Activated gamma-delta T cell treated with anti-CD3 and anti-CD28 coated beads, Interleukin-2, amount 50 U/mL, for 16 hours (primary cell): ENCODE measurements around the gene HDAC4.
A peak's percentile ranks its signal among the peaks of the same experiment; 100 is the strongest.

Experiments used
- DNase-seq: peaks from one replicate; pipeline ENCODE4 v3.0.0-alpha.2; 2020; ENCODE audit warnings: low read depth

HDAC4 gene

DNA sequence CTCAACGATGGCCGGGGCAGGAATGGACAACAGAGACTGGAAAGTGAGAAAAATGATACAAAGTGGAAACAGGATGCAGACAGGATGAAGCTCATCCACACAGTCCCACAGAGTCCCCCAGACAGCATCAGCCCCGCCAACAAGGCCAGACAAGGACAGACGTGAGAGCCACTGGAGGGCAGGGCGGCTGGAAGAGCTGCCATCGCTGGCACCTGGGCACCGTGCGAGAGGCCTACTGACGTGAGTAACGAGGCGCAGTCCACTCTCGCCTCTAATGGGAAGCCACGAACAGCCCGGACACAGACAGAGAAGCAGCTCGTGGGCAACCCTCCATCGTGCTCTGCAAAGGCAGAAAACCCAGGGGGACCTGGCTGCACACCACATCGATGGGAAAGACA lies 17.1 kb downstream of the HDAC4 start:
- DNase-seq, result no peak

DNA sequence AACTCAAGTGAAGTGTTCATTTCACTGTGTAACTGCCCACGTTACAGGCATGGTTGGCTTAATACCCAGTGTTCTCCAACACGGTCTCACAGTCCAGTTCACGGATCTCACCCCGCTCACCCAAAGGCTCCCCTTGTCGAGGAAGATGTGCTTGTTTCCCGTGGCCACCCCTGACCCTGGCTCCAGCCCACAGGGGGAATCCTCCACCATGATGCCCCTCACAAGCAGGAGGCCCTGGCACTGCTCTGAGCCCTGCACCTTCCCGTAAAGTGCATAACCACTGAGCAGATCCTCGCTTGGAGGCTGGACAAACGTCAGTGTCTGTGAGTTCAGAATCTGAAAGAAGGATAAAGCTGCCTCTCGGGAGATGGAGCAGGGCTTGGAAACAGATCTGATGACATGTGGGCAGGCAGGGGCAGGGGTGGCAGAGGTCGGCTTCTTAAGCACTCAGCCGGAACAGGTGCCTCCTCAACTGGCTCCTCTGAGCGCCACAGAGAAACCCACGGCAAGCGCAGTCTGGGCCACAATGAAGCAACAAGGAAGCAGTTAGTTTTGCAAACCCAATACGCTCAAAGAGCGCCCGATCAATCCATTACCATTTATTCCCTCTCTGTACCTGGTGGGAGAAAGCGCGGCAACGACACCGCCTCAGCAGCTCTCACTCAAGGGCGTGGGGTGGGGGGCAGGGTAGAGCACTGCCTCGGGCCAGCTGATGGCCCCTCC lies 17.6 kb downstream of the HDAC4 start:
- no peak for DNase-seq

DNA sequence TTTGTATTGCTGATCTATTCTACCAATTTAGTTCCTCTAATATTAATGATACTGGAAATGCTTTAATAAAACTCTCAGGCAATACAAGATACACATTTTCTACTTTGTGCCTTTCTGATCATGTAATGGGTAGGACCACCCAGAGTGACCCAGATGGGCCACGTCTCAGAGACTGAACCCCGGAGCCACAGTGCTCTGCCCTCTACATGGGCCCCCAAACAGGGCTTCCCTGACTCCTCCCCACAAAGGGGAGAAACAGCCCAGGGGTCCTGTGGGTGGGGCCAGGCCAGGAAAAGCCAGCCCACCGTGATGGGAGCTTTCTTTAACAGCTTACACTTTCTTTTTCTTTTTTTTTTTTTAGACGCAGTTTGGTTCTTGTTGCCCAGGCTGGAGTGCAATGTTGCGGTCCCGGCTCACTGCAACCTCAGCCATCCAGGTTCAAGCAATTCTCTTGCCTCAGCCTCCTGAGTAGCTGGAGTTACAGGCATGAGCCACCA lies 18.4 kb downstream of the HDAC4 start:
- no peak for DNase-seq

DNA sequence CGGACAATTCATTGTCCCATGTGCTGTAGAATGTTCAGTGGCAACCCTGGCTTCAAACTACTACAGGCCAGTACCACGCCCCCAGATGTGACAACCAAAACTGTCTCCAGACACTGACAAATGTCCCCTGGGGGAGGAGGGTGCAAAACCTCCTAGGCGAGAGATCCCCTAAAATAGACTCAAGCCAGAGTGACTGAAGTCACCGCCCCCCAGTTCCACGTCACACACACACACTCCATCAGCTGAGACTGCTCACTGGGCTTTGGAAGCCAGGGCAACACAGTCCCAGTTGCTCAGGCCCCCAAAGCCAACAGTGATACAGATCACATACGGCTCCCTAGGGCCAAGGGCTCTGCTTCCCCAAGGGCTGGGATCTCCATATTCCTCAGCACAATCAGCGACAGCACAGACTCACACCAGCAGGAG lies 19.1 kb downstream of the HDAC4 start:
- no peak for DNase-seq

DNA sequence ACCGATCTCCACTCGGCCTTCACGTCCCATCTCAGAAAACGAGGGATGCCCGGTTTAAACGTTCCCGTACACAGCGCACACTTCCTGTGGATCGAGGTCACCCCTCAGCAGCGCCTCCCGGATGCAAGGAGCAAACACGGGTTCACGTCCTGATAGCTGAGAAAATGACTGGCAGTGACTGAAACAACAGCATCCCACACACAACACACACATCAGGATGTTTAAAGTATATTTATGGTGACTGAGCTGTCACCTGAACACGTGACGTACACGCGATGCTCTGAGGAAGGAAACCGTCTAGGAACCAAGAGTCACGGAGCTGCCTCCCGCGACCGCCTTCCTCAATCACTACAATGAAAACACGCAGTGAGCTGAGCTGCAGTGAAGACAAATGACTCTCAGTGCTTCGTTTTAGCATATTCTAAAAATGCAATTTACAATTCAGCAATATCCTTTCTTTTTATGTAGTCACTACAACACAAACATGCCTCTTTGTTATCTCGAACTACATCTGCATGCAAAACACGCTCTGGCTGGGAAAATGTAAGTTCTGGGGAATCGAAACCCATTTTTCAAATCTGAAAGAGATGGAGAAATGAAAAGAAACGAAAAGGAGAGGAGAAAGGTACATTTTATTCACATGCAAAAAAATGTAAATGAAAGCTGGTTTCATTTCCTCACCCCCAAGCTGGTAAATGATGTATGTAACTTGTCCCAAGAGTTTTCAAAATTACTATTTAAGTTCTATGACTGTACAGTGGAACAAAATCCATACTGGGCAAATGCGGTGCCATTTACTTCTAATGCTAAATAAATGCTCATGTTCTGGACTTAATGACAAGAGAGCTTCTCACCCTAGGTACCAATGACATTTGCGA lies 19.8 kb downstream of the HDAC4 start:
- DNase-seq, result peak; percentile 27

DNA sequence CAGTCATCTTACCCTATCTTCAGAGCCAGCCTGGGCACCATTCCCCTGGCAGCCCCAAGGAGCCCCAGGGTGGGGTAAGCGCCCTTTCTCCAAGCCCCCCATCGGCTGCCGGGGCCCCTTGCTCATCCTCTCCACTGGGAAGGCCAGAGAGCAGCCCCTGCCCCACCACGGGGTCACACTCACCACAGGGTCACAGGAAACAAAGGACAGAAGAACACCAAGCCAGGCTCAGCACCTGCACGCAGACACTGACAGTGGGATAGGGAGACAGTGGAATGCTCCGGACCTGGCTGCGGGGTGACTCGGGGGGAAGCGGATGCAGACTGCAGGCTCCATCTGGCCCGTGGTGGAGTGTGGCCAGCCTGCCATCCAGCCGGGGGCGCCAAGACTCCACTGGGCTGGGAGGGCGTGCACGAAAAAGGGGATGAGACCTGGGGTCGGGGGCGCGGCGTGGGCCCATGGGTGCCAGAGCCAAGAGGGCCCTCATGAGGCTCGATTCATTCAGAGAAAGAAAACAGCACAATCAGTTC lies 21.1 kb downstream of the HDAC4 start:
- no peak for DNase-seq

DNA sequence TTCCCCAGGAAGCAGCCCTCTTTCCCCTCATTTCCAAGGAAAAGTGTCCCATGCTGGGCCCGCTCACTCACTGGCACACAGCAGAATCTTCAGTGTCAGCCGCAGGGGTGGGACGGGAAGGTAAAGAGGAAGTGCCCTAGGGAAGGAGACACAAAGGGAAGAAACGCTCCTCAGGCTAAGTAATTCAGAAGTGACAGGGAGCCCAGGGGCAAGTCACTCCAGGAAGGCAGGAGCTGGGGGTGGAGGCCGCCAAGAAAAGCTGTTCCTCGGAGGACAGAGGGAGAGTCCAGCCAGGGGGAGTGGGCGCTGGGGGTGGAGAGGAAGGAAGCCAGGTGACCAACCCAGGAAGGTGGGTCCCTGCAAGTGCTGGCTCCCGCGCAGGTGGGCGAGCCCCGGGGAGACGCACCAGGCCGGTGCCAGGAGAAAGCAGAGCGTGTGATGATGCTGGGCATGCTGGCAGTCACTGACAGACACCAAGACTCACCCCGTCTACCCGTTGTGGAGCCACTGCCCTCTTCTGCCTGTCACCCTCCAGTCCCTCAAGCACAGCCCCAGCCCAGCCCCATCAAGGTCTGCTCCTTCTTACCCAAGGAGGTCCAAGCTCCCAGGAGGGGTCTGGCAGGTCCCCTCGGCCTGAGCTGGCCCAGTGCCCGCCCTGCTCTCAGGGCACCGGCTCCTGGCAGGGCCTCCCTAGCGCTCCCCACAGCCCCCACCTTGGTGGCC lies 21.7 kb downstream of the HDAC4 start:
- DNase-seq, result no peak

DNA sequence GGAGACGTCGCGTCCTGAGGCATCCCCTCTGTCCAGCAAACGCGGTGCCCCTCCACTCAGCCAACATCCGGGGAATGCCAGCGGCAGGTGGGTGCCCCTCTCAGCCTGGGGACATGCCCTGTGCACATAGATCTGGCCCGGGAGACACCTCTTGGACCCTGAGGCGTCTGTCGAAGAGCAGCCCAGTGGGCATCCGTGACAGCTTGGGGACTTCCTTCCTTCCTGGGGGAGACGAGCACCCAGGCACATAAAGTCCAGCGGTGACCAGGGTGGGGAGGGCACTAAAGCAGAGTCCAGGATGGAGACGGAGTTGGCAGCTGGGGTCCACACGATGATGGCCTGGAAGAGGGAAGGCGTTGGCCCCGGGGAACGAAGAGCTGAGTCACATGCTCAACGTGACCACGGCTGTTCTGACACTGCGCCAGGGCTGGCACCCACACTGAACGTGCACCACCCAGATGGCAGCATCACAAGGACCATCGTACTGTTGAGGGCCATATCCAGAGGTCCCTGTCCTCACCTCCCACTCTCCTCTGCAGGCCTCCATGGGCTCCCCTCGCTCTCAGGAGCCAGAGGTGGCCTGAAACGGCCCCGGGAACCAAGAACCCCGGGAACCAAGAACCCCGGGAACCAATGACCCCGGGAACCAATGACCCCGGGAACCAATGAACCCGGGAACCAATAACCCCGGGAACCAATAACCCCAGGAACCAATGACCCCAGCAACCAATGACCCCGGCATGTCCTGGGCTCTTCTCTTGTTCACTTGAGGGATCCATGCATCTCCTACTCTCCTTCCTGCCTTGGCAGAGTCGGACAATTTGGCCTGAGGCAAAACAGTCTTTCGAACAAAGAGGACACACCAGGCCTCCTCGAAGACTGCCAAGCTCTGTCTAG lies 22.6 kb downstream of the HDAC4 start:
- no peak for DNase-seq

DNA sequence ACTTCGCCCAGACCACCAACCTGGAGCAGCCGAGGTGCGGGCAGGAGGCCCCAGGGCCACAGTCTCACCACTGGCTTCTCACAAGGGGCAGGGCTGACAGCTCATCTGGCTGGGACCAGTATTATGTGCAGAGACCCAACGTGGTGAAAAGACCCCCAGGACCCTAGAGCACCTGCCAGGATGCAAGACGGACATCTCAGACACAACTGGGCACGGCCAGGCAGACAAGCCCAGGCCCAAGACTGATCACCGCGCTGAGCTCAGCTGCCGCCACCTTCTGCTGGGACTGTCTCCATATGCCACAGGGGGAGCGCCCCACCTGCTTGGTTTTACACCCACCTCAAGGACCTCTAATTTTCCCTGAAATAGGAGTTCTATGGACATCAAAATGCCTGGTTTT lies 23.2 kb downstream of the HDAC4 start:
- no peak for DNase-seq

DNA sequence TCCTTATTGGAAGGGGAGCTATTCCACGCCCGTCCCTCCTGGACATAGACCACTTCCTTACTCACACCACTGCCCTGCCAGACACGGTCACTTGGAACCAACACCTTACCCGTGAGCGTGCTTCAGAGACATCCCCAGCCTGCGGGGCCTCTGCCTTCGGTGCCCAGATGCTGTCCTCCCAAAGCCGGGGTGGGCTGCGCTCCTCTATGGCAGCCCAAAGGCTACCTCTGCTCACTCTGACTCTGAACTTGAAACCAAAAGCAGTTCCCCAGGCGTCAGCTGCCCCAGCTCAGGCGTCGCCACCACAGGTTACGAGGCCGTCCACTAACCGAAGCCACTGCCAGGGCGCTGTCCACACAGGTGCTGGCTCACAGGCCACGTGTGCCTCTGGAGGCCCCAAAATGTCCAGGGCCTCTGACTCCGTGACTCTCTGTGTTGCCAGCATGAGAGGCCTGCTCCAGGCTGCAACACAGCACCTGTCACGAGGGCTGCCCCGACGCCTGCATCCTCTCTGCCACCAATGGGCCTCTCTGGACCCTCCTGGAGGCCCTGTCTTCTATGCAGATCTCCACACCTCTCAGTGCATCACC lies 23.8 kb downstream of the HDAC4 start:
- no peak for DNase-seq

DNA sequence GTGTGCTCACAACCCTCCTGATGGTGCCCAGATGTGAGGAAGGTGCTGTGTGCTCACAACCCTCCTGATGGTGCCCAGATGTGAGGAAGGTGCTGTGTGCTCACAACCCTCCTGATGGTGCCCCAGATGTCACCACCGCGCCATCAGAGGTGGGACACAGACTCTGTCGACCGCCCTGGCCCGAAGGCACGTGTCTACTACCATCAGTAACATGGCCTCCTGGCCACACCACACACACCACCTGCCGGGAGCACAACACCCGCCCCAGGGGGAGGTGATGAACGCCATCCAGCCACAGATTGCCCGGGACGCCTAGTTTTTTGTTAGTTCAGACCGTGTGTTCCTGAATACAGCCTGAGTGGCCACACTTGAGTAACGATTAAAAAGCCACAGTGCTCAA lies 24.5 kb downstream of the HDAC4 start:
- no peak for DNase-seq

DNA sequence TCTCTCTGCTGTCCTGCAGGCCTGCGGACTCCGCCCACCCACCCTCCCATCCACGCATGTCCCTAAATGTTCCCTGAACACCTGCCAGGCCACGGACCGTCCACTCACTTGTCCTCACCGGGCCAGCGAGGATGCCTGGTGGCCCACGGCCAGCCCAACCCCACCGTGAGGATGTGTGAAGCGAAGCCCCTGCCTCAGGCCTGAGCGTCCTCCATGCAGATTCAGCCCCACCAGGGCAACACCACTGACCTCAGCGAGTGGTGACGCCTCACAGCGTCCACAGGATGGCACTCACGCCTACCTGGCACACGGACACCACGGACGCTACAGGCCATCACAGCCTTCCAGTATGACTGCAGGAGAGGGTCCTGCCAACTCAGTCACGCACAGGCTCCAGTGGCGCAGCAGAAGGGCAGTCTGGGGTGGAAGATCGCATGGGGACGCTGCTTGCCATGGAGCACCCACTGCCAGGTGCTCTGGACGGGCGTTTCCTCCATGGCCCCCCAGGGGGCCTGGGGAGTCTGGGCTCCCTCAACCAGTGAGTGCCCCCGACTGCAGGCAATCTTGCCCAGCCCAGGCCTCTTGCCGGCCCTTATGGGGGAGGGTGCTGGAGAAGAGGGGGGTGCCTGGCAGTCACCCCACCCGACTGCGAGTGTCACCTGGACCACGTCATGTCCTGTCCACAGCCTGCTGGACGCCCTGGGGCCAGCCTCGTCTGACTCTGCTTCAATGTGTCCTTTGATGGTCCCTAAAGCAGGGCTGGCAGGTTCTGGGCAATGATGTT lies 25.4 kb downstream of the HDAC4 start:
- no peak for DNase-seq

DNA sequence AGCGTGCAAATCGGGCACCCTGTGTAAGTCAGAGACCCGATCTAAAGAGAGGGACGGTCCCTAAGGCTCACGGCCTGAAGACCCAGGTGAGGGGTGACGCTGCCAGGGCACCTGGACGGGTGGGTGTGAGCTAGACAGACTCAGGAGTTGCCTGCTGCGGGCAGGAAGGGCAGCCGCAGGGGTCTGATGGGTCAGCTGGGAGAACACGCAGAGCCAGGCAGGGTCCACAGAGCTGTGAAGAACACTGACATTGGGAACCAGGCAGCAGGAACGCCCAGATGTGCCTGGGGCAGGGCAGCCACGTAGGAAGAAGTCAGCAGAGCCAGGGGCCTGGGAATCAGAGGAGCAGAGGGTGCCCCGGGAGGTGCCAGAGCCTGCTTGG lies 25.9 kb downstream of the HDAC4 start:
- no peak for DNase-seq

DNA sequence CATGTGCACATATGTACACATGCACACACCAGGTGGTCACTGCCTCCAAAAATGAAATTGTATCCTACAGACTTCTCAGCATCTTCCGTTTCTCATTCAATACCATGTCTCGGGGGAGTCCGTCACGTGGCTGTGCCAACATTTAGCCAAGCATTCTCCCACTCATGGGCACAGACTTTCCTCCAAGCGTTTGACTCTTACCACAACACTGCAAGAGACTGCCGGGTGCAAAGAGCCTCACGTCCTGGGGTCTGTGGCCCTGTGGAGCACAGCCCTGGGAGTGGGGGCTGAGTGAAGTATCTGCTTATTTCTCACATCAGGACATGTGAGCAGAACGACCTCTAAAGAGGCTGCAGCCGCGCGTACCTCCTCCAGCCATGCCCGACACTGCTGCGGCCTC lies 28.0 kb downstream of the HDAC4 start:
- DNase-seq, result no peak

DNA sequence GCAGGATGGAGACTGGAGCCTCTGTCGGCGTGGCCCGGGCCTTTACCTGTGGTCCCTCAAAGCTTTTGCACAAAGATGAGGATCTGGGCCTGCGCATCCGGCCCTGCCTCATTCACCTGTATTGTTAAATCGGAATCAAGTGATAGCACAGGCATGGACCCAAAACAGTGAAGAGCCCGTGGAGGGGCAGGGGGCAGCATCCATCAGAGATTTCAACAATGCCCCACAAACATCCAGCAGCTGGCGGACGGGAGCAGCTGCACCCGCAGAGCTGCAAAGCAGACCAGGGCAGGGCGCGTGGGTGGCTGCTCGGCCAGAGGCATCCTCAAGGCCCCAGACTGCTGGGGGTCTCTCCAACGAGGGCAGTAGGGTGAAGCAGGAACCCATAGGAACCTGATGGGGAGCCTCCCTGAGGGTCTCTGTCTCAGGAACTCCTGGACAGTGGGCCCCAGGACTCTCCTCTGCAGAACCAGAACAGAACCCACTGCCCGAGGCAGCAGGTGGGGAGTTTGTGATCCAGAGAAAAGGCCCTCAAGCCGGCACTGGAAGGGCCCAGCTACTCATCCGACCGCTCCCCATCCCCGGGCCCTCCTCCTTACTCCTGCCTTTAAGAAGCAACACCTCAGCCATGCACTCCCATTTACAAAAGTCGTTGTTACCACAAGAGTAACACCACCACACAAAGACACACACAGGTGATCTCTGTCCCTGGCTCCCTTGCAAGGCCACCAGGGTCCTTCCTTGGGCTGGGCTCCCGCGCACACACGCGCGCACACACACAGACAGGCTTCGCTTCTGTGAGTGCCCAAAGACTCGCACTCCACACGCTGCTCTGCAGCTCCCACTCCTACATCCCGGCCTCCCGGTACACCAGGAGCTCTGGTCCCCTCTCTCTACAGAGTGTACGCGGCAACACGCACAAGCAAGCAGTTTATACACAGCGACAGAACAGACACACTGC lies 28.8 kb downstream of the HDAC4 start:
- no peak for DNase-seq

DNA sequence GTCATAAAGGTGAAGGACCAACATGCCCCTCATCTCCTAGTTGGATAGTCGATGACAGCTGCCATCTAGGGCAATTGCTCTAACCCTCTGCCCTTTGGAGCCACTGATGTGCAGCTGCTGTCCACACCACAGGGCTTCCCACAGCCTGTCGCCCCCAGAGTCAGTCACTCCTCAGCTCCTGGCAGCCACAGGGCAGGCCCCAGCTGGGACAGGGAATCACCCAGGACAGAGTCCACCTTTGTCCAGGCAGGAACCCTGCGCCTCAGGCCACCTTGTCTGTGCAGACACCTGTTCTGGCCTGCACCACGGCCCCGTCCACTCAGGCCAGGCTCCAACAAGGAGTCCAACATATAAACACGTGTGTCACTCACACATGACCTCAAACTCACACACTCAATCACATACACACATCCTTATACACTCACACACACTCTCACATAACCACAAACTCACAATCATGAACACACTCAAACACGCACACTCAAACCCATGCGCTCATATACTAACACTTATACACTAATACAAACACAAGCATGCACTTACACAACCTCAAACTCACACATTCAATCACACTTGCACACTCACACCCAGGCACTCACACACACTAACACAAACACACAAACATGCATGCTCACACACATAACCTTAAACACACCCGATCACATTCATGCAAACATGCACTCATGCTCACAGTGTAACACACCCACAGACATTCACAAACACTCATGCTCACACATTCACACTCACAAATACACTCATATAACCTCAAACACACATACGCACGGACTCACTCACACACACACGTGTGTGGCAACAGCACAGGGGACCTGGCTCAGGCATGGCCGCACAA lies 29.7 kb downstream of the HDAC4 start:
- no peak for DNase-seq

DNA sequence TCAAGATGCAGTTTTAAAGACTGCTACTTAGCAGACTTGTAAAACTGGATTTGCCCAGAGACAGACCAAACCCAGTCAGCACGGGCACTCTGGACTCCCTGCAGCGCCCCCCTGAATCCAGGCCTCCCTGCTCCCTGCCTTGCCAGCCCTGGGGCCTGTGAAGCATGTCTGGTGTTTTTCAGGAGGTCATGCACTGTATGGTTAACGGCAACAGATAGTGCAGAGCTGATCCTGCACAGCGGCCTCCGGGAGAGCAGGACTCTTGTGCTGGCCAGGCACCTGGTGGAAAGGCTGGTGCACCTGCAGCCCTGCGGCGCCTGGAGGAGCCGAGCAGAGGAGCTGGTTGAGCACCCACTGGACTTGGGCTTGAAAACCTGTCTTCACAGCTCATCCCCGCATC lies 30.4 kb downstream of the HDAC4 start:
- DNase-seq, result no peak

DNA sequence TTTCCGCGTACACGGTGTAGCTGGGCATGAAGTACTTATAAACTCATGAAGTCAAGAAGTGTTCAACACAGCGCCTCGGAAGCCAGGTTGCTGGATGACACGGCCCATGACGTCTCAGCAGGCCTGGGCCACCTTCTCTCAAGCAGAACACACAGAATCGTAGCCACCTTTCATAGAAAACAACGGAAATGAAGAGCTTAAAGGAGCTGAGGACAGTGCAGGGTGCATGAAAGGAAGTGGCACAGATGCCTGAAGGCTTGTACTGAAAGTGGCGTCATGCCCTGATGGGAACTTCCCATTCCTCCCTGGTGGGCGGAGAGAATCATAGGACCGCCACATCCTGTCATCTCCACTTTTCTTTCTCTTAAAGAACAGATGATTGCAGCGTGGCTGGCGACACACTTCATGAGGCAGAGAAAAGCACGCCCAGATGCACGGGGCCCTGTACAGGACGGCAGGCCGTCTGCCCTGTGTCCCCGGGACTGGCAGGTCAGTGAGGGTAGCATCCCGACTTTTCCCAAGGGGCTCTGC lies 31.1 kb downstream of the HDAC4 start:
- peak; percentile 35 for DNase-seq
